T47D (cell line): ENCODE results near the gene GPN1.

Experiments used
- DNase-seq, 2 experiments: peaks; one replicate each; pipeline versions ENCODE4 v3.0.0 to v3.0.0-alpha.2; 2011 to 2012; ENCODE audit warnings: low read depth in 1 of 2, low spot score in 1 of 2
- JUND ChIP-seq: IDR thresholded peaks from 2 replicates; pipeline ENCODE4 v1.6.1; 2012; ENCODE audit warnings: low read depth
- in situ Hi-C: cut with HindIII; loops from 2 replicates; pipeline ENCODE4 v1.10.0; 2016; ENCODE audit warnings: low sequenced_read_pairs, low pct_unique_long_range_greater_than_20kb

The GPN1 gene

GRCh38 chr2:27638037-27638637 lies 9.3 kb downstream of the GPN1 start:
- in situ Hi-C loops: no loop called here
- no peak for TF ChIP-seq JUND
- no peak for DNase-seq

- no peak for DNase-seq
- no peak for TF ChIP-seq JUND
- in situ Hi-C loops: no loop called here
Observed at GRCh38 chr2:27638709-27639108, 9.9 kb downstream of the GPN1 start.

- no peak for DNase-seq
- no peak for TF ChIP-seq JUND
- in situ Hi-C loops: no loop called here
Observed at GRCh38 chr2:27640722-27641245, 11.9 kb downstream of the GPN1 start.

- in situ Hi-C loops: no loop called here
- TF ChIP-seq JUND: no peak
- no peak for DNase-seq
Observed at GRCh38 chr2:27645197-27645596, 16.3 kb downstream of the GPN1 start.

GRCh38 chr2:27647289-27647688 lies 18.4 kb downstream of the GPN1 start:
- in situ Hi-C loops: no loop called here
- no peak for TF ChIP-seq JUND
- no peak for DNase-seq

DNA sequence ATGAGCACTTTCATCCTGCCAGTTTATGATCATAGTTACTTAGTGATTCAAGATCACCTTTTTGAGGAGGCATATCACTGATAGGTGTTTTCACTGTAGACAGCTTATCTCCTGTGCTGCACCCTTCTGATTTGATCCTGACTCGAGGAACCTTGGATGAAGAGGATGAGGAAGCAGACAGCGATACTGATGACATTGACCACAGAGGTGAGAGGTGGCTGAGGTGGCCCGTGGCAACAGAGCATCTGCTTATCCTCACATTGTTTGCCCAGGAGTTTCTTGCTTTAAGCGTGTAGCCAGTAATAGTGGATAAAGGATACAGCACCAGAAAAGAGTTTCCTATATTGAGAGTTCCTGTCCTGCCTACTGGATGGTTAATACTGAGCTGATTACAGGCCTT lies 18.9 kb downstream of the GPN1 start:
- no peak for TF ChIP-seq JUND
- DNase-seq: no peak
- in situ Hi-C loops: no loop called here

- no peak for TF ChIP-seq JUND
- in situ Hi-C loops: no loop called here
Observed at GRCh38 chr2:27651056-27651455, 22.2 kb downstream of the GPN1 start.

DNA sequence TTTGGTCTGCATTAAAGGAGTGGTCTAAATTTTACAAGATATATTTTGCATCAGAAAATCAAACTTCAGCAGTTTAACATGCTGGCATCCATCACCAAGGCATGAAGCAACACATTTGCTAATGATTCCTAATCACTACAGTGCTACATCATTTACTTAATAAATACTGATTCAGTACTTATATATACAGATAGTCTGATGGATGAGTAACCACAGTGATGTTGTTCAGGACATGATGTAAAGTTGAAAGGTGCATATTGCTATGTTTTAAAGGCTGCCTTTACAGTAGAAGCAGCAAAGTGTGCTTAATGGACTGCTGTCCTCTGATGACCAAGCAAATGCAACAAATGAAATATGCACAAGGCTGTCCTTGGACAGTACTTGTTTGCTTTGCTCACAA lies 23.5 kb downstream of the GPN1 start:
- no peak for DNase-seq
- no peak for TF ChIP-seq JUND
- in situ Hi-C loops: no loop called here

More at GRCh38 chr2:27651056-27651455, 22.2 kb downstream of the GPN1 start:
- DNase-seq: no peak

- no peak for TF ChIP-seq JUND
- no peak for DNase-seq
- in situ Hi-C loops: no loop called here
Observed at GRCh38 chr2:27652790-27653189, 23.9 kb downstream of the GPN1 start.

- in situ Hi-C loops: no loop called here
- no peak for DNase-seq
- TF ChIP-seq JUND: no peak
Observed at GRCh38 chr2:27653397-27653796, 24.5 kb downstream of the GPN1 start.

DNA sequence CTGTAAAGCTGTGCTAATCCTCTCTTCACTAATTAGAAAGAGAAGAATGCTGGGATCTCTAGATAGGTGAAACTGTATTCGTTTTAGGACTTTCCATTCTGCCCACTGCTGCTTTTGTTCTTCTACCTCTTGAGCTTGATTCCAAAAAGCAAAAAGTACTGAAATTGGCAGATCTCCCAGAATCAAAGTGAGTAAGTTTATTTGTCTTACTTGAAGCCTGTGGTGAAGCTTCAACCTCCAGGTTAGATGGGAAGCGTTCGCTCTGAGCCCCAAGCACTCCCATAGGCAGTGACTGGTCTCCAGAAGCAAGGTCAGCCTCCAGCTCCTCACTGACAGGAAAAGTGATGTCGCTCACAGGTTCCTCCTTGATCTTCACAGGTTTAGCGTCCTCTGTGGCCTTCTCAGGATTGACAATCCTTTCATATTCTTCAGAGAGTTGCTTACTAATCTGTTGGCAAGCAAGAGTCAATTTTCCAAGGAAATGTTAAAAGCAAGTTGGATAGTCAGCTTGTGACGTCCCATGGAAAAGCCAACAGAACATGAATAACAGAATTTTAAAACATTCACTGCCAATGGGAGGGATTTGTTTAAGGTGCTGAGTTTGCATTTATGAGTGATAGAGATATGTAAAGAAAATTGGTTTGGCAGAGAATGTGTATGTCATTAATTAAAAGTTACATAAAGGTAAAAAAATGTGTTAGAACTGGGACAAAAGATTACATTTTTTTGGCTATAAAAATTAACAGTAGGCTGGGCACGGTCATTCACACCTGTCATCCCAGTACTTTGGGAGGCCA lies 26.5 kb downstream of the GPN1 start:
- in situ Hi-C loops: no loop called here
- DNase-seq: no peak
- no peak for TF ChIP-seq JUND

- in situ Hi-C loops: no loop called here
- TF ChIP-seq JUND: no peak
Observed at GRCh38 chr2:27661371-27661770, 32.5 kb downstream of the GPN1 start.

More at GRCh38 chr2:27661371-27661770, 32.5 kb downstream of the GPN1 start:
- DNase-seq: no peak
